HepG2 (cell line): ENCODE measurements around the gene DCP1B. TPM values are rescaled to one million over a fixed set of nuclear protein-coding genes. Genes with fewer than 3 reads are reported as not detected.

Experiments used
- ATAC-seq: fragments of 200-7000 bp; cut with Tn5 transposase; 3 replicates; pipeline ENCODE4 v1.9.1; 2020; ENCODE audit warnings: mild to moderate bottlenecking, moderate library complexity
- BruUV-seq: library from RNA; stranded (reverse); fragments of 400-500 nt; replicated peaks from 2 replicates; lab custom pipeline; 2021; lab: Mats Ljungman, UMichigan
- CTCF ChIA-PET: fragments of 300-600 bp; formaldehyde crosslinking; extraction: SDS; loops from one replicate; lab custom pipeline; 2021; ENCODE audit warnings: low total read pairs, inconsistent platforms, low intra/inter-chr PET ratio; lab: Yijun Ruan, JAX
- POLR2A ChIA-PET: fragments of 350-600 bp; sonication (Branson Sonifier 250); formaldehyde crosslinking; loops from one replicate; lab custom pipeline; 2020; ENCODE audit warnings: antibody characterized with exemption, inconsistent platforms; lab: Yijun Ruan, JAX
- DNase-seq: peaks from one replicate; pipeline ENCODE4 v3.0.0-alpha.2; 2015; ENCODE audit warnings: low spot score
- FAIRE-seq: peaks from 3 replicates; lab custom pipeline; 2011; peaks lifted over from hg19 to GRCh38; lab: Jason Lieb, UNC
- H2AFZ ChIP-seq: one replicate; pipeline ENCODE4 v1.6.1; 2011; ENCODE audit warnings: low read length, inconsistent platforms
- H3K27ac ChIP-seq: fragments of 300-600 bp; 3 replicates; pipeline ENCODE4 v1.8.0; 2011; ENCODE audit warnings: mixed run types, mild to moderate bottlenecking, mixed read lengths, low read length, inconsistent platforms; ENCODE audit not compliant: insufficient read depth; ENCODE audit errors: extremely low read length
- H3K27me3 ChIP-seq, 2 experiments: fragments of 200-600 bp in 1 of 2; 2 replicates in 1 of 2; 3 replicates in 1 of 2; pipeline versions ENCODE4 v1.6.0 to v1.8.0; 2011; ENCODE audit warnings: low read length in 2 of 2, mild to moderate bottlenecking in 2 of 2, moderate library complexity in 2 of 2, inconsistent platforms in 1 of 2; ENCODE audit not compliant: insufficient read depth in 2 of 2, control insufficient read depth in 1 of 2
- H3K36me3 ChIP-seq, 2 experiments: fragments of 200-600 bp in 1 of 2; replicated peaks in 1 of 2; 2 replicates in 1 of 2; 3 replicates in 1 of 2; pipeline versions ENCODE4 v1.5.1 to v1.8.0; 2011; ENCODE audit warnings: low read length in 2 of 2, inconsistent platforms in 1 of 2; ENCODE audit not compliant: insufficient read depth in 2 of 2, control insufficient read depth in 1 of 2
- H3K4me1 ChIP-seq: 2 replicates; pipeline ENCODE4 v1.5.1; 2012; ENCODE audit warnings: low read length, inconsistent platforms; ENCODE audit not compliant: insufficient read depth
- H3K4me2 ChIP-seq: 2 replicates; pipeline ENCODE4 v1.6.0; 2011; ENCODE audit warnings: low read depth, low read length, inconsistent platforms
- H3K4me3 ChIP-seq, 3 experiments: fragments of 200-600 bp in 1 of 3; sonication (generic), shearing (Covaris generic) in 1 of 3; replicated peaks in 1 of 3; 2 replicates each; pipeline ENCODE4 v1.5.1; 2011 to 2016; ENCODE audit warnings: low read length in 3 of 3, inconsistent platforms in 2 of 3, low read depth in 2 of 3, mild to moderate bottlenecking in 2 of 3, control low read depth in 1 of 3, mixed read lengths in 1 of 3; ENCODE audit not compliant: insufficient read depth in 1 of 3
- H3K79me2 ChIP-seq: one replicate; pipeline ENCODE4 v1.6.1; 2011; ENCODE audit warnings: low read length, inconsistent platforms; ENCODE audit not compliant: insufficient read depth
- H3K9ac ChIP-seq: 2 replicates; pipeline ENCODE4 v1.6.0; 2011; ENCODE audit warnings: mild to moderate bottlenecking, low read depth, low read length, inconsistent platforms; ENCODE audit not compliant: insufficient read depth
- H3K9me3 ChIP-seq: 2 replicates; pipeline ENCODE4 v1.5.1; 2012; ENCODE audit warnings: mild to moderate bottlenecking, low read length
- H4K20me1 ChIP-seq: 2 replicates; pipeline ENCODE4 v1.6.0; 2011; ENCODE audit warnings: inconsistent platforms, mild to moderate bottlenecking, low read length, moderate library complexity; ENCODE audit not compliant: insufficient read depth
- HIVEP1 ChIP-seq: sonication (generic); formaldehyde crosslinking; IDR thresholded peaks from 2 replicates; pipeline ENCODE4 v1.4.0; 2020; ENCODE audit warnings: mild to moderate bottlenecking, missing genetic modification reagents
- KAT7 ChIP-seq: IDR thresholded peaks from 2 replicates; pipeline ENCODE4 v1.6.1; 2018; ENCODE audit warnings: borderline replicate concordance, missing compliant biosample characterization
- MYC ChIP-seq: sonication (generic); formaldehyde crosslinking; IDR thresholded peaks from 2 replicates; pipeline ENCODE4 v1.9.0; 2021; ENCODE audit warnings: missing genetic modification reagents, borderline replicate concordance
- ZNF138 ChIP-seq: sonication (generic); formaldehyde crosslinking; IDR thresholded peaks from 2 replicates; pipeline ENCODE4 v1.5.0; 2020; ENCODE audit warnings: mild to moderate bottlenecking, low read depth, missing genetic modification reagents
- ZNF329 ChIP-seq: sonication (generic); formaldehyde crosslinking; IDR thresholded peaks from 2 replicates; pipeline ENCODE4 v1.9.0; 2021; ENCODE audit warnings: low read depth, mild to moderate bottlenecking, missing genetic modification reagents
- ZNF550 ChIP-seq: sonication (generic); formaldehyde crosslinking; IDR thresholded peaks from 2 replicates; pipeline ENCODE4 v1.4.0; 2020; ENCODE audit warnings: mild to moderate bottlenecking, missing genetic modification reagents, borderline replicate concordance
- ZNF75D ChIP-seq: sonication (generic); formaldehyde crosslinking; IDR thresholded peaks from 2 replicates; pipeline ENCODE4 v1.8.1; 2023; ENCODE audit warnings: missing genetic modification reagents, mild to moderate bottlenecking, borderline replicate concordance
- WGBS: methylation state at CpG from one replicate; pipeline ENCODE4 v1.1.6; 2017; ENCODE audit warnings: low lambda C conversion rate; 5-methylcytosine and 5-hydroxymethylcytosine counted together
- in situ Hi-C: cut with HindIII; loops from 2 replicates; pipeline ENCODE4 v1.10.0; 2017; ENCODE audit warnings: low pct_unique_long_range_greater_than_20kb; ENCODE audit not compliant: extremely low pct_ligation_motif_present
- intact Hi-C: fragments of 100-400 bp; cut with micrococcal nuclease; formaldehyde crosslinking; loops from one replicate; pipeline ENCODE4 v1.10.0; 2022; ENCODE audit not compliant: unreplicated experiment
- polyA plus RNA-seq, 8 experiments: library from polyadenylated mRNA; depleted of rRNA in 3 of 8; stranded (reverse) in 7 of 8; unstranded in 1 of 8; fragments of >200 nt; fragmentation: Illumina TruSeq in 4 of 8; extraction: Trizol in 4 of 8; gene quantifications; 2 replicates each; pipeline versions ENCODE4 v1.2.1 to v1.2.3, GENCODE V29; 2011 to 2016; ENCODE audit warnings: low read depth in 4 of 8, missing spikeins in 1 of 8, mixed read lengths in 1 of 8; ENCODE audit not compliant: insufficient read depth in 1 of 8
- total RNA-seq, 5 experiments: library from RNA; depleted of rRNA; stranded (reverse); fragments of >200 nt; fragmentation: Illumina TruSeq; extraction: Trizol; gene quantifications; 2 replicates each; pipeline ENCODE4 v1.2.3, GENCODE V29; 2016; ENCODE audit warnings: low read depth in 1 of 5
- TF ChIP-seq, protein P1 (sequence below): IDR thresholded peaks from 2 replicates; pipeline ENCODE4 v1.6.1; 2016
- TF ChIP-seq, protein P2 (sequence below): sonication (generic); formaldehyde crosslinking; IDR thresholded peaks from 2 replicates; pipeline ENCODE4 v1.4.0; 2020; ENCODE audit warnings: mild to moderate bottlenecking, missing genetic modification reagents
- TF ChIP-seq, protein P3 (sequence below): sonication (generic); formaldehyde crosslinking; IDR thresholded peaks from 2 replicates; pipeline ENCODE4 v1.8.0; 2022; ENCODE audit warnings: missing genetic modification reagents, mild to moderate bottlenecking, moderate library complexity, borderline replicate concordance
- TF ChIP-seq, protein P4 (sequence below): sonication (generic); formaldehyde crosslinking; IDR thresholded peaks from 2 replicates; pipeline ENCODE4 v1.4.0; 2020; ENCODE audit warnings: missing genetic modification reagents
- TF ChIP-seq, protein P5 (sequence below): sonication (generic); formaldehyde crosslinking; IDR thresholded peaks from one replicate; pipeline ENCODE4 v1.5.1; 2020; ENCODE audit warnings: mild to moderate bottlenecking, missing genetic modification reagents; ENCODE audit errors: not compliant biosample characterization

The DCP1B gene
- total and polyA plus RNA-seq, 2 of the 13 experiments (the other 11 are each of a cell fraction or from before 2014, with no cell fraction given): 11.4 to 27.2 TPM

DNA sequence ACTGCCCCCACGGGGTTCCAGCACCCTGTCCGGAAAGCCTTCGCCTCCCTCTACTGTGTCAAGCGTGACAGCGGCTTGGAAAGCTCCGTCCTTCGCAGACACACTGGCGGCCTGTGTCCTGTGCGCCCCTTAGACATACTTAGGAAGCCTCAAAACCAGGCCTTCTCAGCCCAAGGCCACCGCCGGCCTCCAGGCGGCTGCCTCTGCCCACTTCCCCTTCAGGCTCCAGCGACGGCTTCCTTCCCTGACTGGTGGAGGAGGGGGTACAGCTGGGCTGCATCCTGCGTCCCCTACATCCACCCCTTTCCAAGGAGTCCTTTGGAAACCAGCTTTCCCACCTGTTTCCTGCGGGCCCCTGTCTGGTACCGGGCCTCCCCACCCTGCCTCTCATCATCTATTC lies 83.3 kb downstream of the DCP1B start:
- Histone ChIP-seq H3K4me3 (no peak overlapping the region), H3K79me2 (no peaks in the 10 kb centered on the region), H3K9ac (no peak overlapping the region), H4K20me1 (no peaks in the 10 kb centered on the region), H3K4me2 (no peak overlapping the region), H3K27ac (no peak overlapping the region), H3K4me1 (peaks cover 18% of the 10 kb centered on the region; the same call in 1 of the 2 replicates), H3K27me3 (peaks cover 10 to 38% of the 10 kb centered on the region in 2 experiments), H2AFZ (no peak overlapping the region), H3K9me3 (no peaks in the 10 kb centered on the region), H3K36me3 (no peaks in the 10 kb centered on the region)
- ChIA-PET CTCF (no interaction called here), POLR2A (no interaction called here)
- in situ Hi-C loops: no loop called here
- FAIRE-seq: no peak
- ATAC-seq: no peak
- intact Hi-C loops: no loop called here
- BruUV-seq: no TSS peak
- no peak for DNase-seq
- WGBS: 65% methylated on average over 17 of the region's 17 CpGs
- no peak for TF ChIP-seq ZNF550 (CRISPR knock-in tag)
- TF ChIP-seq, protein P1, sequence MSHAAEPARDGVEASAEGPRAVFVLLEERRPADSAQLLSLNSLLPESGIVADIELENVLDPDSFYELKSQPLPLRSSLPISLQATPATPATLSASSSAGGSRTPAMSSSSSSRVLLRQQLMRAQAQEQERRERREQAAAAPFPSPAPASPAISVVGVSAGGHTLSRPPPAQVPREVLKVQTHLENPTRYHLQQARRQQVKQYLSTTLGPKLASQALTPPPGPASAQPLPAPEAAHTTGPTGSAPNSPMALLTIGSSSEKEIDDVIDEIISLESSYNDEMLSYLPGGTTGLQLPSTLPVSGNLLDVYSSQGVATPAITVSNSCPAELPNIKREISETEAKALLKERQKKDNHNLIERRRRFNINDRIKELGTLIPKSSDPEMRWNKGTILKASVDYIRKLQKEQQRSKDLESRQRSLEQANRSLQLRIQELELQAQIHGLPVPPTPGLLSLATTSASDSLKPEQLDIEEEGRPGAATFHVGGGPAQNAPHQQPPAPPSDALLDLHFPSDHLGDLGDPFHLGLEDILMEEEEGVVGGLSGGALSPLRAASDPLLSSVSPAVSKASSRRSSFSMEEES: no peak
- TF ChIP-seq ZNF75D (CRISPR knock-in tag): no peak
- TF ChIP-seq, protein P2, sequence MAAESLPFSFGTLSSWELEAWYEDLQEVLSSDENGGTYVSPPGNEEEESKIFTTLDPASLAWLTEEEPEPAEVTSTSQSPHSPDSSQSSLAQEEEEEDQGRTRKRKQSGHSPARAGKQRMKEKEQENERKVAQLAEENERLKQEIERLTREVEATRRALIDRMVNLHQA (CRISPR knock-in tag): no peak
- TF ChIP-seq, protein P3, sequence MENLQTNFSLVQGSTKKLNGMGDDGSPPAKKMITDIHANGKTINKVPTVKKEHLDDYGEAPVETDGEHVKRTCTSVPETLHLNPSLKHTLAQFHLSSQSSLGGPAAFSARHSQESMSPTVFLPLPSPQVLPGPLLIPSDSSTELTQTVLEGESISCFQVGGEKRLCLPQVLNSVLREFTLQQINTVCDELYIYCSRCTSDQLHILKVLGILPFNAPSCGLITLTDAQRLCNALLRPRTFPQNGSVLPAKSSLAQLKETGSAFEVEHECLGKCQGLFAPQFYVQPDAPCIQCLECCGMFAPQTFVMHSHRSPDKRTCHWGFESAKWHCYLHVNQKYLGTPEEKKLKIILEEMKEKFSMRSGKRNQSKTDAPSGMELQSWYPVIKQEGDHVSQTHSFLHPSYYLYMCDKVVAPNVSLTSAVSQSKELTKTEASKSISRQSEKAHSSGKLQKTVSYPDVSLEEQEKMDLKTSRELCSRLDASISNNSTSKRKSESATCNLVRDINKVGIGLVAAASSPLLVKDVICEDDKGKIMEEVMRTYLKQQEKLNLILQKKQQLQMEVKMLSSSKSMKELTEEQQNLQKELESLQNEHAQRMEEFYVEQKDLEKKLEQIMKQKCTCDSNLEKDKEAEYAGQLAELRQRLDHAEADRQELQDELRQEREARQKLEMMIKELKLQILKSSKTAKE (CRISPR knock-in tag): no peak
- no peak for TF ChIP-seq MYC (CRISPR knock-in tag)
- TF ChIP-seq, protein P4, sequence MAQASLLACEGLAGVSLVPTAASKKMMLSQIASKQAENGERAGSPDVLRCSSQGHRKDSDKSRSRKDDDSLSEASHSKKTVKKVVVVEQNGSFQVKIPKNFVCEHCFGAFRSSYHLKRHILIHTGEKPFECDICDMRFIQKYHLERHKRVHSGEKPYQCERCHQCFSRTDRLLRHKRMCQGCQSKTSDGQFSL (CRISPR knock-in tag): no peak
- no peak for TF ChIP-seq ZNF138
- TF ChIP-seq, protein P5, sequence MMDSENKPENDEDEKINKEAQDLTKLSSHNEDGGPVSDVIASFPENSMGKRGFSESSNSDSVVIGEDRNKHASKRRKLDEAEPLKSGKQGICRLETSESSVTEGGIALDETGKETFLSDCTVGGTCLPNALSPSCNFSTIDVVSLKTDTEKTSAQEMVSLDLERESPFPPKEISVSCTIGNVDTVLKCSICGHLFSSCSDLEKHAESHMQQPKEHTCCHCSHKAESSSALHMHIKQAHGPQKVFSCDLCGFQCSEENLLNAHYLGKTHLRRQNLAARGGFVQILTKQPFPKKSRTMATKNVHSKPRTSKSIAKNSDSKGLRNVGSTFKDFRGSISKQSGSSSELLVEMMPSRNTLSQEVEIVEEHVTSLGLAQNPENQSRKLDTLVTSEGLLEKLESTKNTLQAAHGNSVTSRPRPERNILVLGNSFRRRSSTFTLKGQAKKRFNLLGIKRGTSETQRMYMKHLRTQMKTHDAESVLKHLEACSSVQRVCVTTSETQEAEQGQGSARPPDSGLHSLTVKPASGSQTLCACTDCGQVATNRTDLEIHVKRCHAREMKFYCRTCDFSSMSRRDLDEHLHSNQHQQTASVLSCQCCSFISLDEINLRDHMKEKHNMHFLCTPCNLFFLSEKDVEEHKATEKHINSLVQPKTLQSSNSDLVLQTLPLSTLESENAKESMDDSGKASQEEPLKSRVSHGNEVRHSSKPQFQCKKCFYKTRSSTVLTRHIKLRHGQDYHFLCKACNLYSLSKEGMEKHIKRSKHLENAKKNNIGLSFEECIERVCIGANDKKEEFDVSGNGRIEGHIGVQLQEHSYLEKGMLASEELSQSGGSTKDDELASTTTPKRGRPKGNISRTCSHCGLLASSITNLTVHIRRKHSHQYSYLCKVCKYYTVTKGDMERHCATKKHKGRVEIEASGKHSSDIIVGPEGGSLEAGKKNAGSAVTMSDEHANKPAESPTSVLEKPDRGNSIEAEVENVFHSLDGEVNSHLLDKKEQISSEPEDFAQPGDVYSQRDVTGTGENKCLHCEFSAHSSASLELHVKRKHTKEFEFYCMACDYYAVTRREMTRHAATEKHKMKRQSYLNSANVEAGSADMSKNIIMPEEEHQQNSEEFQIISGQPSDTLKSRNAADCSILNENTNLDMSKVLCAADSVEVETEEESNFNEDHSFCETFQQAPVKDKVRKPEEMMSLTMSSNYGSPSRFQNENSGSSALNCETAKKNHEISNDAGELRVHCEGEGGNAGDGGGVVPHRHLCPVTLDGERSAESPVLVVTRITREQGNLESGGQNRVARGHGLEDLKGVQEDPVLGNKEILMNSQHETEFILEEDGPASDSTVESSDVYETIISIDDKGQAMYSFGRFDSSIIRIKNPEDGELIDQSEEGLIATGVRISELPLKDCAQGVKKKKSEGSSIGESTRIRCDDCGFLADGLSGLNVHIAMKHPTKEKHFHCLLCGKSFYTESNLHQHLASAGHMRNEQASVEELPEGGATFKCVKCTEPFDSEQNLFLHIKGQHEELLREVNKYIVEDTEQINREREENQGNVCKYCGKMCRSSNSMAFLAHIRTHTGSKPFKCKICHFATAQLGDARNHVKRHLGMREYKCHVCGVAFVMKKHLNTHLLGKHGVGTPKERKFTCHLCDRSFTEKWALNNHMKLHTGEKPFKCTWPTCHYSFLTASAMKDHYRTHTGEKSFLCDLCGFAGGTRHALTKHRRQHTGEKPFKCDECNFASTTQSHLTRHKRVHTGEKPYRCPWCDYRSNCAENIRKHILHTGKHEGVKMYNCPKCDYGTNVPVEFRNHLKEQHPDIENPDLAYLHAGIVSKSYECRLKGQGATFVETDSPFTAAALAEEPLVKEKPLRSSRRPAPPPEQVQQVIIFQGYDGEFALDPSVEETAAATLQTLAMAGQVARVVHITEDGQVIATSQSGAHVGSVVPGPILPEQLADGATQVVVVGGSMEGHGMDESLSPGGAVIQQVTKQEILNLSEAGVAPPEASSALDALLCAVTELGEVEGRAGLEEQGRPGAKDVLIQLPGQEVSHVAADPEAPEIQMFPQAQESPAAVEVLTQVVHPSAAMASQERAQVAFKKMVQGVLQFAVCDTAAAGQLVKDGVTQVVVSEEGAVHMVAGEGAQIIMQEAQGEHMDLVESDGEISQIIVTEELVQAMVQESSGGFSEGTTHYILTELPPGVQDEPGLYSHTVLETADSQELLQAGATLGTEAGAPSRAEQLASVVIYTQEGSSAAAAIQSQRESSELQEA (CRISPR knock-in tag): no peak
- TF ChIP-seq HIVEP1: no peak
- TF ChIP-seq KAT7 (CRISPR knock-in tag): no peak
- no peak for TF ChIP-seq ZNF329 (CRISPR knock-in tag)
